MM.1S (cell line): Measurements from ENCODE around the gene AGAP1.

Experiments
- CTCF ChIP-seq: fragments of 300-600 bp; sonication (generic); IDR thresholded peaks from 2 replicates; pipeline ENCODE4 v1.5.1; 2016; ENCODE audit warnings: antibody characterized with exemption, low read length, mixed read lengths
- EZH2 ChIP-seq: fragments of 300-600 bp; sonication (generic); optimal IDR thresholded peaks from 2 replicates; pipeline ENCODE3; 2017; ENCODE audit warnings: low read depth, mild to moderate bottlenecking, antibody characterized with exemption, low read length, mixed read lengths
- EZH2phosphoT487 ChIP-seq: fragments of 300-600 bp; sonication (generic); IDR thresholded peaks from 2 replicates; pipeline ENCODE4 v1.6.1; 2018; ENCODE audit warnings: antibody characterized with exemption, low read length

- TF ChIP-seq CTCF (no peak), EZH2phosphoT487 (no peak), EZH2 (no peak)
Observed at GRCh38 chr2:235733761-235734160, 239.9 kb downstream of the AGAP1 start.
